Globus pallidus (tissue), 1 donor: ENCODE results near the gene SLAMF9.
A peak's percentile ranks its signal among the peaks of the same experiment; 100 is the strongest.

ENCODE experiments used
- DNase-seq: peaks from one replicate; pipeline ENCODE4 v3.0.0-alpha.2; 2015; ENCODE audit warnings: low spot score

Gene SLAMF9

DNA sequence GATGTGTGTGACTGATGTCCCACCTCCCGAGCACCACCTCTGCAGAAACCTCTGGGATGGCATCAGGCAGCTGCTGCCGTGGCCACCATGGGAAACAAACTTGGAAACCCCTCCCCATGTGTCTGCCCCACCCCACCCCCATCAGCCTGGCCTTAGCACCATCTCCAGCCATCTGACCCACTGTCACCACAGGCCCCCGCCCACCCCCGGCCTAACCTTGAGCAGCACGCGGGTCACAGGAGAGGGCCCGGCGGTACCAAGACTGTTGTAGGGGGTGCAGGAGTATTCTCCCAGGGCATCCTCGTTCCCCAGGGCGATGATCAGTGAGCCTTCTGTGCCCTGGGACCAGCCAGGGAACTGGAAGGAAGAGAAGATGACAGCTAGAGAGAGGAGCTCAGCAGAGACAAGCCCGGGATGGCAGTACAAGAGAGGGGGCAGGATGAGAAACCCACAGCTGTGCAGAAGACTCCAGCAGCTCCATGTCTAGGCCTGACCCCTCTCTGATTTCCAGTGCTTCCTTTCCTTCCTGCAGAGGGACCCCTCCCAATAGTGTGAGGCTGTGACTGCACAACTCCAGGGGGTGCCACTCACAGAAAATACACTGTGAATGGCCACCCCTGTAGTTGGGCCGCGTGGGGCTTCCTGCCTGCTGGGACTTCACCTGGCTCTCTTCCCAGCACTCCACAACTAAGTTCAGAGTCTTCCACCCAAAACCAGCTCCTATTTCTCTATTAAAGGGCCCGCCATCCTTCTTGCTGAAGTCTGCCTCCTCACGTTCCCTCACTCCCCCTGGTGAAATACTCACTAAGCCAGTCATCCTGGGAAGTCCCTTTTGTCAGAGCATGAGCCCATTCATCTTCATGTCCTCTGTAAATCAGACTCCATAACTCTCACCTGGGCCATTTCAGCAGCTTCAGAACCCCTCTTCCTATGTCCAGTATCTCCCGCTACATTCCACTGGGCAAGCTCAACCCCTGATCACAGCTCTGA lies 21.4 kb downstream of the SLAMF9 start:
- DNase-seq, result no peak

DNA sequence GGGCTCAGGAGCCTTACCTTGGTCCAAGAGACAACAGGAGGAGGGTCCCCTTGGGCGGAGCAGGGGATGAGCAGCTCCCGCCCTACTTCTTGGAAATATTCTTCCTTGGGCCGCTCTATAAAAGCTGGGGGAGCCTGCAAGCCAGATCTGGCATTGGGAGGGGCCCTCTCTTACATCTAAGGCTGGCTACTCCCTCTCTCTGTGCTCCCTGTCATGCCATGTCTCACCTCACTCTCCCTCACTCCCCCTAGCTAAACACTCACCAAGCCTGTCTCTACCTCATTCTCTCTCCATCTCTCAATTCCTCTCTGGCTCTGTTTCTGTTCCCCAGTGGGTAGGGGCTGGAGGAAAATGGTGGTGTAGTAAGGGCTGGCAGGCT lies 22.3 kb downstream of the SLAMF9 start:
- no peak for DNase-seq

DNA sequence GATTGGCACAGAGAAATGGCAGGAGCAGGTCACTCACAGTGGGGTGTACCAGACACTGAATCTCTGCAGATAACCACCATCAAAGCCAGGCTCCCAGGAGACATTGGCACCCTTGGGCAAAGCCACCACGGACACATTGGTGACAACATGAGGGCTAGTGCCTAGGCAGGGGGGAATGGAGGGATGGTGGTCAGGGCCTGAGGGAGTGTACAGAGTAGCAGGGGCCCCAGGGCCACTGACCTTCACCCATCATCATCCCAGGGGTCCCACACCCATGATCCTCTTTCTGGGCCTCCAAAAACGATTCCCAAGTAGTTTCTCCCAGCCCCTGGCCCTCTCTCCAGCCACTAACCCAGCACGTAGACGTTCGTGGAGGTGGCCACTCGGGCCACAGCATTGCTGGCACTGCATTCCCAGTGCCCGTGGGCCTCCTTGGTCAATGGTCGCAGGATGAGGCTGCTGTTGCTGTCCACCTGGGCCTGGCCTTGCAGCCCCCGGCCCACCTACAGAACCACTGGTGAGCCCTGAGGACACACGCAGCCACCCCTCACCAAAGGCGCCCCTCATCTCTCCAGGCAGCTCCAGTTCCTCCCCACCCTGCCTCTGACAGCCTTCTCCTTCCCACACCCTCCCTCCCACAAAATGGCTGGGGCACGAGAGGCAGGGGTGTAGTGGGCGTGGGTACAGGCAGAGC lies 22.8 kb downstream of the SLAMF9 start:
- DNase-seq, result no peak

DNA sequence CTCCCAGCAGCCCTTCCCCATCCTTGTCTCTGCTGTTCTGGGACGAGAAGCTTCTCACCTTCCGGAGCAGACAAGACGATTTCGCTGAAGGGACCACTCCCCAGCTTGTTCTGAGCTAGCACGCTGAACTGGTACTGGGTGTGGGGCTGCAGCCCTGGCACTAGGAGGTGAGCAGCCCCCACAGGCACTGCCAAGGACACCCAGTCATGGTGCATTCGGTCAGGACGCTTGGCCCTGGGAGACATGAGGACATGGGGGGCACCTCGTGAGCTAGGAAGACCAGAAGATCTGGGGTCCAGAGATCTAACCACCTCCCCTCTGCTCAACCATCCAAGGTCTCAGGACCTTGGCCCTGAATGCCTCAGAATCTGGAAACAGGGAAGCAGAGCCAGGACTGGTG lies 23.4 kb downstream of the SLAMF9 start:
- DNase-seq, result no peak

DNA sequence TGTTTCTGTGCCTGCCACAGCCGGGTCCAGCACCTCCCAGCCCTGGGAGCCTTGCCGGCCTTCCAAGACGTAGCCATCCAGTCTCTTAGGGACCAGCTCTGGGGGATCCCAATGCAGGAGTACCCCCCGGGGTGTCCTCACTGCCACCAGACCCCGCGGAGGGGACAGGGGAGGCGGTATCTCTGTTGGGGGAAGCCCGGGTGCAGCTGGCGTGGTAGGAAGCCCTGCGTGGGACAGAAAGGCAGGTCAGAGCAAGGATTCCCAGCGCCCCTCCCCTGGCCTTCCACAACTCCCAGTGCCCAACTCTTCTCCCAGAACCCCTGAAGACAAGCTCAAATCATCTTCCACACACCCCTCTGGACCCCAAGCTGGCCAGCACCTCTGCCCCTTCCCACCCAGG lies 23.8 kb downstream of the SLAMF9 start:
- DNase-seq, result no peak

DNA sequence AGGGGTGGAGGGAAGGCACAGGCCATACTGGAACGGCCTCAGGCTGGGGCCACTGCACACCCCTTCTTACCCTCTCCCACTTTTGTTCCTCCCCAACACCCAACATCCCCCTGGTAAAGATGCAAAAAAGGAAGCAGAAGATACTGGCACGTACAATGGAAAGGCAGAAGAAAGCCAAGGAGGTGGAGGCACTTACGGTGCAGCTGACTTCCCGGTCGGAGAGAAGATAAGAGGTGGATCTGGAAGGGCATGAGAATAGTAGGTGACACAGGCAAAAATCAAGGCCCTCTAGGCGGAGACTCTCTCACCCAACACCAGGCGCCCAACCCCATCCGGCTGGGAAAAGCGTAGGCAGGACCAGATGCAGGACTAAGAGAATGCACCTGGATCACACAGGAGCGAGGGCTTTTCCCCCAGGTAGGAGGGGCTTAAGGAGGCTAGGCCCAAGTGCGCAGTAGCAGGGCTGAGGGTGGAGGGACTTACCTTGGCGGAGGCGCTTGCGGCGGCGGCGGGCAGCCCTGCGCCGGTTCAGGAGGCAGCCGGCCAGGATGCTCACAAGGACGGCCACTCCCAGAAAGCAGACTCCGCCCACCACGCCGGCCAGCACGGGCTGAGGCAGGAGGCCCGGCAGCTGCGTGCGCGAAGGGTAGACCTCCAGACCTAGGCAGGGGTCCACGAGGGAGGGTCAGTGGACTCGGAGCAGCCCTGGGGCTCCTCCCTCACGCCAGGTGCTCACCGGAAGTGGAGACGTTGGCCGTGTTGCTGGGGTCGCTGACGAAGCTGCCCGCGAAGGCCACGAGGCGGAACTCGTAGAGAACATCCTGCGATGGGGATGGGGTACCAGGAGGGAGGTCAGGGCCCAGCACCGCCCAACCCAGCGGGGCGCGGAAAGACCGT lies 24.6 kb downstream of the SLAMF9 start:
- DNase-seq, result no peak

DNA sequence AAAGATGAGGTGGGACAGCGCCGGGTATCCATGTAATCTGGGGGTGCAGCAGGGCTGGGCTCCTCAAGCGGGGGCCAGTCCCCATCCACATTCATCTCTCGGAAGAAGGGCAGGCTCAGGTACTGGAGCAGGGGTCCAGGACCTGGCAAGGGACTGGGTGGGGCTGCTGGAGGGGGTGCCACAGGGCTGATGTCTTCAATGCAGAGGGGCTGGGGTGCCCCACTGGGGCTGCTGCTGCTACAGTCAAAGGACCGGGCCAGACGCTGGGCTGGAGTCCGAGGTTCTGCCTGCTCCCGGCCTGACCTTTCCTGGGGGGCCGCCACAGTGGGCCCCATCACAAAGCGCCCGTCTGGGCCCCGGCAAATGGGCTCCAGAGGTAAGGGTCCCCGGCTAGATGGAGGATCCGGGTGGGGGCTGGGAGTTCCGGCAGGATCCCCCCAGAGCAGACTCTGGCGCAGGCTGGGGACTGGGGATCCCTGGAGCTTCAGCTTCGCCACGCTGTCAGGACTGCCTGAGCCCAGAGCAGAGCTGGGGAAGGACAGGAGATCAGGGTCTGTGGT lies 25.5 kb downstream of the SLAMF9 start:
- no peak for DNase-seq

DNA sequence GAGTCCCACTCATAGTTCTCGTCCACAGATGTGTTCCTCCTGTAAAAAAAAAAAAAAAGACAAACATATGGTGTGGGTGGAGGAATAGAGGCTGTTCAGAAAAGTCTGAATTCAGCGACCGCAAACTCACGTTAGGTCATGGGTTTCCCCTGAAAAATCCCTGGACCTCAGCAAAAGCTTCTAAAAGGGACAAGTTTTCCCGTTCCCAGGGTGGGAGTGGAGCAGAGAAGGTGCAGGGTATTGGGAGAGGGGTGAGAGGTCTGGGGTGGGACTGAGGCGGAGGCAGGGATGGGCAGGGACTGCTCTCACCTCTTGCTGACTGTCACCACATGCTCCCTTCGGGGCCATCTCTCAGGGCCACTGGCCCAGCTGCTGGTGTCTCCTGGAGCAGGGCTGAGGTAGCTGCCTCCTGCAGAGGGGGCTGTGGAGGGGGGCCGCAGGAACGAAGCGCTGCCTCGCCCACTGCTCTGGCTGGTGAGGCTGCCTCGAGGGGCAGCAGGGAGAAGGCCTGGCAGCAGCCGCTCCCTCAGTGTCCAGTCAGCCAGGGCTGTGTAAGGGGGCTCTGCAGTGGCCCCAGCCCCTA lies 26.1 kb downstream of the SLAMF9 start:
- DNase-seq, result no peak

DNA sequence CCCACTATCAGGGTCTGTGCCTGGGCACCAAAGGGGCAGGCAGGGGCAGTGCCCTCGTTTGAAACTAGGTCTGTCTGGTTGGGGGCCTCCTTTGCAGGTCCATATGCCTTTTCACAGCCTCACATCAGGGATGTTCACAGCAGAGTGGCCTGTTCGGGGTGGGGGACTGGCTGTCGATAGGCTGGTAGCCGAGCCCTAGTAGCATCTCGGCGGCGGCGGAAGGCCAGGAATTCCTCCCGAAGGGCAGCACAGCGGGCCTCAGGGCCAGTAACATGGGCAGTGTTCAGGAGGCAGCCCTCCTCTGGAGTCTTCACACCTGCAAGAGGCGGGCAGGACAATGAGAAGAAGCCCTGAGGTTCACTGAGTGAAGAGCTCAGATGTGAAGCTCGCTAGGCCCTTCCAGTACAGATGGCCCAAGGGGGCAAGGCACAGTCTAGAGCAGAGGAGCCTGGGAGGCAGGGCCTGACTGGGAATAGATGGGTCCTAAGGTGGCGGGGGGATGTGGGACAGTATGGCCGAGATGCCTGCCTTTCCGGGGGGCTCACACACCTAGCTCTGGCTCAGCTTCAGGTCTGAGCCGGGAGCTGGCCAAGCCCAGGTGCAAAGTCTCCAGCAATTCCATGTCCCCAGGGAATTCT lies 26.7 kb downstream of the SLAMF9 start:
- no peak for DNase-seq

DNA sequence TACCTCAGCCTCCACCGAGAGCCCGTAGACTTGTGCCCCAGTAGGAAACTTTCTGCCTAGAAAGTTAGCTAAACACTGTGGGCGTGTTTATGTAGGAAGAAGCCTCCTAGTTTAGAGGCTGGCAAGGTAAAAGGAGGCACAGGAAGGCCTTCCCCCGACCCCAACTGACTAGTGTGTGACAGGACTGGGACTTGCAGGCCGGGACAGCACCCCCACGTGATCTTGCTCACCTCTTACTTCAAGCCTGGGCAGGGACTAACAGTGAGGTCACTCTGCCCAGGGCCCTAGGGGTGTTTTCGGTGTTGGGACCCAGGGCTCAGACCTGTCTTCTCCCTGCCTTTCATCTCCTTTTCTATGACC lies 28.3 kb downstream of the SLAMF9 start:
- DNase-seq, result no peak

DNA sequence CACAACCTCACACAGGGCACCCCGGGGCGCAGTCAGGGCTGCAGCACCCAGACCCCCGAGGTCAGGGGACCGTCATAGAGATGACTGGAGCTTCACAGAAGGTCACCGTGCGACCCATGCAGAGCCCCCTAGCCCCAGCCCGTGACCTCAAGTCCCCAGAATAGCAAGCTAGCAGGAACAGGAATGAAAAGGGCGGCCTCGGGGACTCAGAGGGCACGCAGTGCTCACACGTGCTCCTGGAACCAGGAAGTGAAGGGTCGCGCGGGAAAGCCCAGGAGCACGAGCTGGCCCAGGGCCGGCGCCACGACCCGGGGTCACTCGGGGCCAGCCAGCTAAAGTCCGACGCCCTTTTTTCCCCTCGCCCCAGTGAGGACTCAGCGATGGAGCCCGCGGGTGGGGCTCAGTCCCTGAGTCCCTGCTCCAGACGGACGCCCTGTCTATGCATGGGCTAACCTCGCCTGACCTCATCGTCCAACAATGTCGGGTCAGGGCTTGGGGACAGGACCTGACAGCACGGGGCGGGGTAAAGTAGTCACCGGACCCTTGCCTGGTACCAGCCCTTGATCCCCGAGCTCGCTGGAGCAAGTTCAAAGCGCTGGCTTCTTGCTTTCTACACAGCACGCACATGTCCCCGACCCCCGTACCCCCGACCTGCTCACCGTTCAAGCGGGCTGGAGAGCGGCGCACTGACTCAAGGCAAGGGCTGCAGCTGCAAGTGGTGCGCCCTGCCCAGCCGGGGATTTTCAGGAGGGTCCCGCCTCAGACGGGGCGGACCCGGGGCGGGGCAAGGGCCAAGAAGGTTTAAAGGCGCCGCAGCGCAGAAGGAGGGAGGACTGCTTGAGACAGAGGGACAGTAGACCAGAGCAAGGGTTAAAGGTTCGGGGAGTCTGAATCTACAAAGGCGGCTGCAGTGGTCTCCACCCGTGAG lies 29.0 kb downstream of the SLAMF9 start, which contains the start of gene TAGLN2:
Gene TAGLN2 (minus strand): TSS at position 717 of the 928 bp plus-strand sequence. CDS start 4,998 bp downstream, outside the sequence.
- peak; percentile 59 for DNase-seq

DNA sequence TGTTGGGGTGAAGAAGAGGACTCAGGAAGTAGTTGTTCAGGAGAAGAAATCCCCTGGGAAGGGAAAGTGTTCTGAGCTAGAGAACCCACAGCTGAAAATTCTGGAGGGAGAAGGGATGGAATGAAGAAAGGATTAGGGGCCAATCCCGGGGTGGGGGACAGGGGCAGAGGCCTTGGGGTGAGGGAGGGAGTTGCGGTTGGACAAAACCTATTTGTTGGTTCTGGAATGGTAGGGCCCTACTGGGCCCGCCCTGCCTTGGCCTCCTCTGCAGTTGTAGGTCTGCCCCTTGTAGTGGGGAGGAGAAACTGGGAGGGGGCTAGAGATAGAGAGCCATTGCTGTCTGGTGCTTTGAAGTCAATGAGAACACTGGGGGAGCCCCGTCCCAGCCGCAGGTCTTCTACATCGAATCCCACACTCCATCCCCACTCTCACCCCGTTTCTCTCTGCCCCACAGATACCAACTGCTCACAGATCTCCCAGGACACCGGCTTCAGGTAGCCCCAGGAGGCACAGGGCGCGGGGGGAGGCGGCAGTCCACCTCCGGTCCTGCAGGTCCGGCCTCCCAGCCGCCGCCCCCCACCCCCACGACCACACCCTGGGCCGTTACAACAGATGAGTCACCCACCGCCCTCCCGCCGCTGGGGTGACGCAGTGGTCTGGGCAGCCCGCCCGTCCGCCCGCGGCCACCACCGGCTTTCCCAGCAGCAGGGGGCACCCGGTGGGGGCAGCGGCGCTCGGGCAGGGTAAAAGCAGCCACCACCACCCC lies 29.8 kb downstream of the SLAMF9 start:
- DNase-seq, result no peak

DNA sequence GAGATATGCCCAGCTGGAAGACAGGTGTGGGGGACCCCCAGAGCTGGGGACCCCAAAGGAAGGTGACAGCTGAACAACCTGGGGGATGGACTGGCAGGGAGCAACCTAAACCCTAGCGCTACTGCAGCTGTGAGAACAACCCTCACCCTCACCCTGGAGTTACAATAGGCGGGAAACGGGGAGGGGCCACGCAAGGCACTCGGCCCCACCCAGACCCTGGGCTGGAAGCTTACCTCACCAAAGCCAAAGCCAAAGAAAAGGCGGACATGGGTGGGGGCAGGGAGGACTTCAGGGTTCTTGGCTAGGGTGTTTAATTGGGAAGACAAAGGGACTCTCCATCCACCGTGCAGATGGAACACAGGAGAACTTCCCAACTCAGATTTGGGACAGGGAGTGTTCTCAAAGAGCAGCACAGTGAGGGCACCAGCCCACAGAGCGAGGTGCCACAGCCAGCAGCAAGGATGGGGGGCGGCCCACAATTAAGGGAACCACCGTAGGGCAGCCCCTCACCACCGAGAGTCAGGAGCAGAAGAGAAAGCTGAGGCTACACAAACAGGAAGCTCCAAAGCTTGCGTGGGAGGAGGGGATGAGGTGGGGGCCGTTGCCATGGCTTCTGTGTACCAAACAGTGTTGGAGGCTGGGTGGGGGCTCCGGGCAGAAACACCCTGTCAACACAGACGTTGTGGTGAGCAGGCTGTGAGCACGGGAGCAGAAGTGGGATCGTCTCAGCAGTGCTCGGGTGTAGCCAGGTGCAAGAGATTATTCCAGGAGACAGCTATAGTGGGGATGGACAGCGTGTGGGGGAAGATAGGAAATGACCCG lies 30.6 kb downstream of the SLAMF9 start:
- DNase-seq, result no peak

DNA sequence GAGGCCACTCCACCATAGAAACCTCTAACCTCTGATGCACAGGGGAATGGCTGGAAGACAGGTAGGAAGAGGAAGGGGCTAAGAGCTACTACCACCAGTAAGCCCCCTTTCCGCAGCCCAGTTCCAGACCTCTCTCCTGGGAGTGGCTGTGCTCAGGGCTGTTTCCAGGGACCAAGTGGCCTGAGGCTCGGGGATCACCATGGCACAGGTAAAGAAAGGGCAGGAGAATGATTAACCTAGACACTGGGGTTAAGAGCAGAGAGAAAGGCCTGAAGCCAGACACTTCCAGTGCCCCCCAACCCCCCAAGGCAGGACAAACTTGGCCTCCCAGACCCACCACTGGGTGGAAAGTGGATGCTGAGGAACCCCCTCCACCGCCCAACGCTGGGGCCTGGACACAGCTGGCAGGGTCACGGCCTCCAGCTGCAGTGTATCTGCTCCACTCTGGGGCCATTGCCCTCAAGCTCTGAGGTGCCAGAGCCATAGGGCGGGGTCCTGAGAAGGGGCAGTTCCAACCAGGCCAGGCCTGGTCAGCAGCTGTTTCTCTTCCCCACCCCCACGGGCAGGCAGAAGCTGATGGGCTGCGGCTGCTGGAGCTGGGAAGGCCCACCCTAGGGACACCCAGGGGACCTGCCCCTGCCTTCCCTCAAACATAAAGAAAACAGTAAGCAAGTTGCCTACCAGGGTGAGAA lies 31.4 kb downstream of the SLAMF9 start:
- DNase-seq, result no peak

DNA sequence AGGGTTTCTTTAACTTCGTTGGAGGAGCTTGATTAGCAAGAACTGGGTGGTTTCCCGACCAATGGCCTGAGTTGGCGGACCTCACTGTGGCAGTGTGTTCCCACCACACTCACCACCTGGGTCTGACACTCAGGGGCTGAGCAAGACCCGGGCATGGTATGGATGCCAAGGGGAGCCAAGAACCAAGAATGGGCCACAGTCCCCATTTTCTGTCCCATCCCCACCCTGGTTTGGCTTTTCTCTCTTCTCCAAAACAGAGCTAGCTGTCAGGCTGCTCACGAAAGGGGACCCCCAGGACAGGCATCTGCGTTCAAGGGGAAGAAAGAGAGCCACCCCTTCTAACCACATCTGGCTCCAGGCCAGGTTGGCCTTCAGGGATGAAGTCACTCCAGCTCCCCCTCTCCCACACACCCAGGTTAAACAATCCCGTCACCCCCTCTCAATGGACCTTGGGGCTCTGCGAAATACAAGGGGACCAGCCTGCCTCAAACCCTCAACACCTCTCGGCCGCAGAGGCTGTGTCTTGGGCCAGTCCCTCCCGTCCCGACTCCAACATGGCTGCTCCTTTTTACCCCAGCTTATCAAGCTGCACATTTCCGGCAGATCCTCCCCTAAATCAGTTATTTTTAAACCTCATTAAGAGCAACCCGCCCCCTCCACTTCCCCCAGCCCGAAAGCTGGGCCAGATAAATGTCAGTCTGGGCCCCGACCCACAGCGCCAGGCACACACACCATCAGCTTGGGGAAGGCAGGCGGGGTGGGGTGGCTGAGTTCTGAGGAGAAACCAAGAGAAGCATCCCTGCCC lies 32.1 kb downstream of the SLAMF9 start:
- no peak for DNase-seq

DNA sequence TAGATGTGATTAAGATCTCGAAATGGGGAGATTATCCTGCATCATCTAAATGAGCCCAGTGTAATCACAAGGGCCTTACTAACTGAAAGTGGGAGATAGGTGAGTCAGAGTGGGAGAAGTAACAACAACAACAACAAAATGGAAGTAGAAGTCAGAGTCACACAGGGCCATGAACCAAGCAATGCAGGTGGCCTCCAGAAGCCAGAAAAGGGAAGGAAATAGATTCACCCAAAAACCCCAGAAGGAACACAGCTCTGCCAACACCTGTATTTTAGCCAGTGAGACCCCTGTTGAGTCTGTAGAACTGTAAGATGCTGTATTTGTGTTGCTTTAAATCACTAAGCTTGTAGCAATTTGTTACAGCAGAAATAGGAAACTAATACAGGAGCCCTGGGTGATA lies 32.8 kb downstream of the SLAMF9 start:
- DNase-seq, result no peak

DNA sequence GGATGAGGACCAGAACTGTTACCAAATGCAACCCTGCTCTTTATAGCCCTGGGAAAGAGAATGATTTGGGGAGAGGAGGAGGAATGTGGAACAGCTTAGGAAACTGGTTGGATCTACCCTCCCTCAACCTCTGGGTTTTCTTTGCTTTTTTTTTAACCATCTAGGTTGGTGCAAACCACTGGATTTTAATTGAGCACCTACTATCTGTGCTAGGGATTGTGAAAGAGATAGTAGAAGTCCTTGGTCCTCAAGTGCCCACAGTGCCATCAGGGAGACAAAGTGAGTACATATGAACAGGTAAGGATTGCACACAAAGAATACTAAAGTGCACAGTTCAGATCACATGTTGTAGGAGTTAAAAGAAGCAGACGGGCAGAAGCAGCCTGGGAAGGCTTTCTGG lies 33.4 kb downstream of the SLAMF9 start:
- no peak for DNase-seq
